Smooth muscle cell (in vitro differentiated cells): ENCODE measurements around the gene WFIKKN1. TPM values are rescaled to one million over a fixed set of nuclear protein-coding genes. Genes with fewer than 3 reads are reported as not detected.

ENCODE experiments used
- DNase-seq: peaks from one replicate; lab custom pipeline; 2025; ENCODE audit not compliant: unreplicated experiment; lab: John Stamatoyannopoulos, UW
- H2AFZ ChIP-seq: fragments of 200-600 bp; sonication (generic); 2 replicates; pipeline ENCODE4 v1.6.0; 2016; ENCODE audit warnings: antibody characterized with exemption, low read depth, mild to moderate bottlenecking
- H3F3A ChIP-seq: fragments of 200-600 bp; sonication (generic); 2 replicates; pipeline ENCODE4 v1.6.0; 2017; ENCODE audit warnings: antibody characterized with exemption, low read depth
- H3K27ac ChIP-seq: fragments of 200-600 bp; sonication (generic); 2 replicates; pipeline ENCODE4 v1.5.1; 2016; ENCODE audit warnings: low read depth, mild to moderate bottlenecking
- H3K27me3 ChIP-seq: fragments of 200-600 bp; sonication (generic); 2 replicates; pipeline ENCODE4 v1.6.1; 2016; ENCODE audit warnings: low read depth, mild to moderate bottlenecking
- H3K36me3 ChIP-seq: fragments of 200-600 bp; sonication (generic); 2 replicates; pipeline ENCODE4 v1.5.1; 2016; ENCODE audit warnings: low read depth
- H3K4me1 ChIP-seq: fragments of 200-600 bp; sonication (generic); 2 replicates; pipeline ENCODE4 v1.5.1; 2016; ENCODE audit warnings: low read depth
- H3K4me2 ChIP-seq: fragments of 200-600 bp; sonication (generic); 2 replicates; pipeline ENCODE4 v1.6.0; 2016; ENCODE audit warnings: mild to moderate bottlenecking
- H3K4me3 ChIP-seq: fragments of 200-600 bp; sonication (generic); 2 replicates; pipeline ENCODE4 v1.5.1; 2016; ENCODE audit warnings: mild to moderate bottlenecking
- H3K79me2 ChIP-seq: fragments of 200-600 bp; sonication (generic); 2 replicates; pipeline ENCODE4 v1.6.0; 2016; ENCODE audit warnings: low read depth, mild to moderate bottlenecking
- H3K9ac ChIP-seq: fragments of 200-600 bp; sonication (generic); 2 replicates; pipeline ENCODE4 v1.6.0; 2016; ENCODE audit warnings: low read depth
- H3K9me3 ChIP-seq: fragments of 200-600 bp; sonication (generic); replicated peaks from 2 replicates; pipeline ENCODE4 v1.5.1; 2016; ENCODE audit warnings: low read depth
- H4K20me1 ChIP-seq: fragments of 200-600 bp; sonication (generic); 2 replicates; pipeline ENCODE4 v1.6.0; 2016; ENCODE audit warnings: low read depth
- WGBS: methylation state at CpG from one replicate; pipeline ENCODE4 v1.1.7; 2016; ENCODE audit warnings: low lambda C conversion rate; 5-methylcytosine and 5-hydroxymethylcytosine counted together
- polyA plus RNA-seq: library from polyadenylated mRNA; unstranded; fragments of >200 nt; fragmentation: Nextera tagmentation; extraction: Ambion mirVana; gene quantifications from 2 replicates; pipeline ENCODE4 v1.2.1, GENCODE V29; 2016
- total RNA-seq: library from RNA; depleted of rRNA; stranded (reverse); fragments of >200 nt; gene quantifications from 2 replicates; pipeline ENCODE4 v1.2.3, GENCODE V29; 2014
- TF ChIP-seq, protein P1 (sequence below): fragments of 200-600 bp; sonication (generic); IDR thresholded peaks from 2 replicates; pipeline ENCODE4 v1.5.1; 2017; ENCODE audit warnings: borderline replicate concordance, mild to moderate bottlenecking, antibody characterized with exemption; ENCODE audit not compliant: insufficient read depth, poor library complexity, severe bottlenecking

The WFIKKN1 gene
- total and polyA plus RNA-seq, 2 experiments from 2014 or later, result 0.77 TPM; not detected in 1

GRCh38 chr16:658679-659571 is 28.1 kb downstream of the WFIKKN1 start:
- Histone ChIP-seq H3K9me3 (no peaks in the 10 kb centered on the region), H3K27ac (no peak overlapping the region), H3F3A (no peaks in the 10 kb centered on the region), H3K4me1 (peaks cover 3% of the 10 kb centered on the region), H2AFZ (no peak overlapping the region), H3K79me2 (no peaks in the 10 kb centered on the region), H3K36me3 (no peaks in the 10 kb centered on the region), H4K20me1 (no peaks in the 10 kb centered on the region), H3K4me2 (no peak overlapping the region), H3K9ac (no peak overlapping the region), H3K27me3 (no peaks in the 10 kb centered on the region), H3K4me3 (no peak overlapping the region)
- TF ChIP-seq, protein P1, sequence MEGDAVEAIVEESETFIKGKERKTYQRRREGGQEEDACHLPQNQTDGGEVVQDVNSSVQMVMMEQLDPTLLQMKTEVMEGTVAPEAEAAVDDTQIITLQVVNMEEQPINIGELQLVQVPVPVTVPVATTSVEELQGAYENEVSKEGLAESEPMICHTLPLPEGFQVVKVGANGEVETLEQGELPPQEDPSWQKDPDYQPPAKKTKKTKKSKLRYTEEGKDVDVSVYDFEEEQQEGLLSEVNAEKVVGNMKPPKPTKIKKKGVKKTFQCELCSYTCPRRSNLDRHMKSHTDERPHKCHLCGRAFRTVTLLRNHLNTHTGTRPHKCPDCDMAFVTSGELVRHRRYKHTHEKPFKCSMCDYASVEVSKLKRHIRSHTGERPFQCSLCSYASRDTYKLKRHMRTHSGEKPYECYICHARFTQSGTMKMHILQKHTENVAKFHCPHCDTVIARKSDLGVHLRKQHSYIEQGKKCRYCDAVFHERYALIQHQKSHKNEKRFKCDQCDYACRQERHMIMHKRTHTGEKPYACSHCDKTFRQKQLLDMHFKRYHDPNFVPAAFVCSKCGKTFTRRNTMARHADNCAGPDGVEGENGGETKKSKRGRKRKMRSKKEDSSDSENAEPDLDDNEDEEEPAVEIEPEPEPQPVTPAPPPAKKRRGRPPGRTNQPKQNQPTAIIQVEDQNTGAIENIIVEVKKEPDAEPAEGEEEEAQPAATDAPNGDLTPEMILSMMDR, result peak; percentile 6
- no peak for DNase-seq
- 92% methylated on average over 30 of the region's 35 CpGs for WGBS

DNA sequence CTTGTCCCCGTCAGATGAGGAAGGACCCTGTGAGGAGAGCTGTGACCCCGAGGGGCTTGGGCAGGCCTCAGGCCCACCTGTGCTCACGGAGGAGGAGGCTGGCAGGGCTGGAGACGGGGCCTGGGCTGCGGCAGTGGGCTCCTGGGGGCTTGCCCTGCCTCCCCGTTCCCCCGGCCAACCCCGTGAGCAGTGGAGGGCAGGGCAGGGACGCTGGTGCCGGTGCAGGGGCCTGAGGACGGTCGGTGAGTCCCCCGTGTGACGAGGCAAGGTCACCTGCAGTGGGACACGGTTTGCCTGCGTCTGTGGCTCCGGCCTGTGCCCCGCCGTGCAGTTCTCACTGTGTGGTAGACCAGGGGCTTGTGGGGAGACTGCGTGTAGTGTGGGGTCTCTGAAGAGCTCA is 28.8 kb downstream of the WFIKKN1 start:
- peaks cover 3% of the 10 kb centered on the region for H3K4me1 ChIP-seq

GRCh38 chr16:660132-660458 is 29.3 kb downstream of the WFIKKN1 start:
- Histone ChIP-seq H4K20me1 (no peaks in the 10 kb centered on the region), H3K4me3 (no peak overlapping the region), H3K9ac (no peak overlapping the region), H3F3A (no peaks in the 10 kb centered on the region), H3K4me1 (peaks cover 3% of the 10 kb centered on the region), H3K27ac (no peak overlapping the region), H3K4me2 (no peak overlapping the region), H3K27me3 (no peaks in the 10 kb centered on the region), H3K79me2 (no peaks in the 10 kb centered on the region), H2AFZ (no peak overlapping the region), H3K36me3 (no peaks in the 10 kb centered on the region), H3K9me3 (no peaks in the 10 kb centered on the region)
- TF ChIP-seq, protein P1, result no peak
- DNase-seq, result no peak
- WGBS, result 78% methylated on average over 6 of the region's 6 CpGs

More for the DNA sequence above, 28.8 kb downstream of the WFIKKN1 start:
- DNase-seq, result no peak
- no peak overlapping the region for H3K4me3 ChIP-seq
- H2AFZ ChIP-seq, result no peak overlapping the region
- H3K27me3 ChIP-seq, result no peaks in the 10 kb centered on the region
- H3K9ac ChIP-seq, result no peak overlapping the region
- no peaks in the 10 kb centered on the region for H4K20me1 ChIP-seq
- H3K36me3 ChIP-seq, result no peaks in the 10 kb centered on the region
- no peak overlapping the region for H3K4me2 ChIP-seq
- no peaks in the 10 kb centered on the region for H3F3A ChIP-seq
- TF ChIP-seq, protein P1, result no peak
- H3K79me2 ChIP-seq, result no peaks in the 10 kb centered on the region
- no peaks in the 10 kb centered on the region for H3K9me3 ChIP-seq
- WGBS, result 95% methylated on average over 20 of the region's 20 CpGs
- H3K27ac ChIP-seq, result no peak overlapping the region
